Measurements from ENCODE around the gene CACNA1C.

DNA sequence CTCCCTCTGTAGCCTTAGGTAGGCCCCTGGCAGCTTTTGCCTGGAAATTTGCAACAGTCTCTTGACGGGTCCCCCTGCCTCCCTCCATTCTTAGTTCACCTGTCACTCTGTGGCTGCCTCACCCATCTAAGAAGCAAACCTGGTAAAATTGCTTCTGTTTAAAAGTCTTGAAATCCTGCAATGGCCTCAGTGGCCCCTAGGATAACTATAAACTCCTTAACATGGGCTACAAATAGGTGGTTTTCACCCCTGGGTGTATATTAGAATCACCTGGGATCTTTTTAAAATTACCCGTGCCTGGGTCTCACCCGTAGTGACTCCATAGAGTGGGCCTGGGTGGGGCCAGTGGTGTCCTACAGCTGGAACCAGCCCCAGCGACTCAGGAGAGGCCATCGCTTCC, 332.7 kb downstream of the CACNA1C start:
- TF ChIP-seq POLR2AphosphoS5 (IDR thresholded peaks at IDR 0.05; ENCODE audit: low read depth, low read length): no peak
- no peak for TF ChIP-seq POLR2A (IDR thresholded peaks at IDR 0.05; ENCODE audit: low read depth, low read length)
- no peak for TF ChIP-seq SPI1 (IDR thresholded peaks at IDR 0.05; ENCODE audit: low read depth, low read length)

All from GM12891 (cell line).